Measurements from ENCODE around the gene GALNT9. TPM values are rescaled to one million over a fixed set of nuclear protein-coding genes. Genes with fewer than 3 reads are reported as not detected.
"Not testable (repeated sequence)": the region's sequence is repeated elsewhere in the genome, so short reads cannot be mapped to it uniquely, and the experiment has no call there.

GALNT9 gene
- total RNA-seq, 1 donor from 2014 or later: not detected

DNA sequence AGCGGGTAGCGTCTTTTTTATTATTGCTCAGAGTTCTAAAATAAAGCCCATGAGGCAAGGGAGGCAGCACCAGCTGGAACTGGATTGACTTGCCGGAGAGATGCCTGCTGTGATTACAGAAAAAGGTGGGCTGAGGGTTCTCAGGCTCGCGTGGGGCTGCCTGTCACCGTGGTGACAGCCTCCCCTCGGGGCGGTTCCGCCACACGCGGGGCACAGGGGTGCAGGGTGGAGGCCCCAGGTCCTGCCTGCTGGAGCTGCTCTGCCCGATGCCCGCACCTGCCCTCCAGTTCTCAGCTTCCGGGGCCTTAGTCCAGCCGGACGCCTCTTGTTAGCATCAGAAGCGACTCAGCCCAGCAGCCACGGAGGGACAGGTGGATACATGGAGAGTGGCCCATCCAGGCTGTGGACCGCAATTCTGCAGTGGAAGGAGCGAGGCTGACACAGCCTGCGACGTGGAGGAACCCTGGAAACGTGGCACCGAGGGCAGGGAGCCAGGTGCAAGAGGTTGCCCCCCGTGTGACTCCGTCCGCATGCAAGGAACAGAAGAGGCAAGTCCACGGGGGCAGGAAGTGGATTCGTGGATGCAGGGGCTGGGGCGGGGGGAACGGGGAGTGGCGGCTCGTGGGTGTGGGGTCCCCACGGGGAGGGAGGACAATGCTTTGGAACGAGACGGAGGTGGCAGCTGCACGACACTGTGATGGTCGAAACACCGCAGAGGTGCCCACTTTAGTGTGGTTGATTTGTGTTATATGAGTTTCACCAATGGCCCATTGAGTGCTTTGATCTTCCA, 79.5 kb downstream of the GALNT9 start:
- DNase-seq (ENCODE audit: low spot score): no peak
- intact Hi-C loops (cut with DNase I): no loop called here
- no peak for ATAC-seq

DNA sequence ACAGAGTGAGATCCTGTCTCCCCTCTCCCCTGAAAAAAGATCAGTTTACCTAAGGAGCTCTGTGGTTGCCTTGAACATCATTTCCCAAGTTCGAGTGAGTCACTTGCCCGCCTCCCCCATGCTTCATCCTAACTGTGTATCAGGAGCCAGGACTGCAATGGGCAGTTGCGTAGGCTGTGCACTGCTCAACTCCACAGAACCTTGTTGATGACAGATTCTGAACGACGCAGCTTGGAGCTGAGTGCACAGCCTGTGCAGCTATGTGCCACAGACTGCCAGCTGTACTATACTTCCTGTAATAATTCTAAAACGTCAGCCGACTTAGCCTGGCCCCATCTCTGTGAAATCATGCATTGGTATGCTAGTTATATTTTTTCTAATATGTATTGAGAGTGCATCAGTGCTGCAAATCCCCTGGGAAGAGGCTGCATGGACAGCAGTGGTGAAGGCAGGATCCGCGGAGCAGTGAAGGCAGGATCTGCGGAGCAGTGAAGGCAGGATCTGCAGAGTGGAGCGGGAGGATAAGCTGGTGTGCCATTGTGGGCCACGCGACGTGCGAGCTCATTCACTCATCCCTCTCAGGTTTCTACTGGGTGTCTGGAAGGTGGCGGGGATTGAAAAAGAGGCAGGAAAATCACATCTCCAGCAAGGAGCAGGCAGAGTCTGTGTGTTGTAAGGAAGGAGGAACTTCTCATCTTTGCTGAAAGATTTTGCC, 80.8 kb downstream of the GALNT9 start:
- no peak for ATAC-seq

DNA sequence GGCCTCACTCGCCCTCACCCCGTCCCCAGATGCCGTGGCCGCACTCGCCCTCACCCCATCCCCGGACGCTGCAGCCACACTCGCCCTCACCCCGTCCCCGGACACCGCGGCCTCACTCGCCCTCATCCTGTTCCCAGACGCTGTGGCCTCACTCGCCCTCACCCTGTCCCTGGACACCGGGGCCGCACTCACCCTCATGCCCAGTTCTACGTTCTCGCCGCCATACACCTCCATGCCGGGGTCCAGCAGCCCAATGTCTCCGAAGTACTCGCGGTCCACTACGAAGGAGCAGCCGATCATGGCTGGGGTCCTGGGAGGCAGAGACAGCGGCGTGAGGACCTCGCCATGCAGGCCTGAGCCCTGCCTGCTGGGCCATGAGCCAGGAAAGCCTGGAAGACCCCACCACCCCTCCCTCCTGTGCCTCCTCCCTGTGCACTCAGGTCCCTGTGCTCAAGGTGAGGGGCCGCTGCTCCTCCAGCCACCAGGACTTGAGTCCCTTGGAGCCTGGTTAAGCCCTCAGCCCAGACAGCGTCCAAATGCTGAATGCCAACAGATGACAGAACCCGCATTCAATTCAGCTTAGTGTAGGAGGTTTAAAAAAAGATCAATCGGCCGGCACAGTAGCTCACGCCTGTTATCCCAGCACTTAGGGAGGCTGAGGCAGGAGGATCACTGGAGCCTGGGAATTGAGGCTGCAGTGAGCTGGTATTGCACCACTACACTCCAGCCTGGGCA, 81.5 kb downstream of the GALNT9 start:
- DNase-seq (ENCODE audit: low spot score) (peak; percentile 55), ATAC-seq (no peak)
- intact Hi-C loops (cut with DNase I): no loop called here

More for the DNA sequence above, 80.8 kb downstream of the GALNT9 start:
- intact Hi-C loops (cut with DNase I): no loop called here
- no peak for DNase-seq (ENCODE audit: low spot score)

DNA sequence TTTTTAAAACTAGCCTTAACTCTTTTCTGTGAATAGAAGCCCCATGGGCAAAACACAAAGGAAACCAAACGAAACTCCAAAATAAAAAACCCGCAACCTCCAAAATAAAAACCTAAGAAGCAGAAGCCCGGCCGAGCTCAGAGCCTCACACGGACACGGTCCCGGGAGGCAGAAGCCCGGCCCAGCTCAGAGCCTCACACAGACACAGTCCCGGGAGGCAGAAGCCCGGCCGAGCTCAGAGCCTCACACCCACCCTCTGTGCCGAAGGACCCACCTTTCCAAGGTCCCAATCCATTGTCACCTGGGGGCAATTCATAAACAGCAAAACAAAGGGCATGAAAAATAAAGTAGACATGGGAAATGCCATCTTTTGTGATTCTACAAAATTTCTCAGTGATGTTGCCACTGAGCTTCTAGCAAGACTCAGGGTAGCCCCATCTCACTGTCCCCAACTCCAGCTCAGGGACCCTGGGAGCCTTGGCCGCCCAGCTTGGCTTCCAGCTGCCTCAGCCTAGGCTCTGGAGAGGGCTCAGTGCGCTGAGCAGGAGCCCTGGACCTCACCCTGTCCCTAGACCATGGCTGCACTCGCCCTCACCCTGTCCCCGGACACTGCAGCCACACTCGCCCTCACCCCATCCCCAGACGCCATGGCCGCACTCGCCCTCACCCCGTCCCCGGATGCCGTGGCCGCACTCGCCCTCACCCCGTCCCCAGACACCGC, 82.2 kb downstream of the GALNT9 start:
- intact Hi-C loops (cut with DNase I): no loop called here
- DNase-seq (ENCODE audit: low spot score) (no peak), ATAC-seq (no peak)

DNA sequence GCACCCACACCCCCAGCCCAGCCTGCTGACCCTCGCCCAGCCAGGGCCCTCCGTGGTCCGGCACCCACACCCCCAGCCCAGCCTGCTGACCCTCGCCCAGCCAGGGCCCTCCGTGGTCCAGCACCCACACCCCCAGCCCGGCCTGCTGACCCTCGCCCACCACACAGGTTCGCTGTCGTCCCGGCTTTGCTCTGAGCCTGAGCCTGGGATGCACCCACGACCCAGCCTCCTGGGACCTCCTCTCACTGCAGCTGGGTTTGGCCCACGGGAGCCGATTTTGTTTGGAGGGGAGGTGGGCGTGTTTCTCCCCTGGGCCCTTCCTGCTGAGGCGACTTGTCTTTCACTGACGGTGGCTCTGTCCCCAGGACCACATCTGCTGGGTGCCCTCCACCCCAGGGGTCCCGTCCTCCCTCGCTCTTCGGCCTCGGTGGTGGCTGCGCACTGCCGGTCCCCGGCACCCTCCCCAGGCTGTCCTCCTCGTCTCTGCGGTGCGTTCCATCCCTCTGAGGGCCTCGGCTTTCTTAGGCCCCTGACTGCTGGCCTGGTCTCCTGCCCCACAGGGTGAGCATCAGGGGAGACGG, 83.8 kb downstream of the GALNT9 start:
- ATAC-seq: no peak

DNA sequence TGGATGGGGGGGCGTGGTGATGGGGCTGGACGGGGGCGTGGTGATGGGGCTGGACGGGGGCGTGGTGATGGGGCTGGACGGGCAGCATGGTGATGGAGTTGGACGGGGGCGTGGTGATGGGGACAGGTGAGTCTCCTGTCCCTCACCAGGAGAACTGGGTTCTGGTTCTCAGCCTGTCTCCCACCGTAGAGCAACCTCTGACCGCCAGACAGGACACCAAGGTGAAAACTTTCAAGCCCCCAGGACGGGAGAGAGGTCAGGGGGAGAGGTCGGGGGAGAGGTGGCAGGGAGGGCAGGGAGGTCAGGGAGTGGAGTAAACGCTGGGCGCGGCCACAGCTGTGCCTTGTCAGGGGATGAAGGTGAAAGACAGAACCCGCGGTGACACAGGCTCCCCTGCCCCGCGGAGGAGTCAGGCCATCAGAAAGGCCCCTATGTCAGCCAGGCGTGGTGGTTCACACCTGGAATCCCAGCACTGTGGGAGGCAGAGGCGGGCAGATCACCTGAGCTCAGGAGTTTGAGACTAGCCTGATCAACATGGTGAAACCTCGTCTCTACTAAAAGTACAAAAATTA, 84.6 kb downstream of the GALNT9 start:
- DNase-seq (ENCODE audit: low spot score) (no peak), ATAC-seq (no peak)

More for the DNA sequence above, 83.8 kb downstream of the GALNT9 start:
- intact Hi-C loops (cut with DNase I): no loop called here
- DNase-seq (ENCODE audit: low spot score): no peak

DNA sequence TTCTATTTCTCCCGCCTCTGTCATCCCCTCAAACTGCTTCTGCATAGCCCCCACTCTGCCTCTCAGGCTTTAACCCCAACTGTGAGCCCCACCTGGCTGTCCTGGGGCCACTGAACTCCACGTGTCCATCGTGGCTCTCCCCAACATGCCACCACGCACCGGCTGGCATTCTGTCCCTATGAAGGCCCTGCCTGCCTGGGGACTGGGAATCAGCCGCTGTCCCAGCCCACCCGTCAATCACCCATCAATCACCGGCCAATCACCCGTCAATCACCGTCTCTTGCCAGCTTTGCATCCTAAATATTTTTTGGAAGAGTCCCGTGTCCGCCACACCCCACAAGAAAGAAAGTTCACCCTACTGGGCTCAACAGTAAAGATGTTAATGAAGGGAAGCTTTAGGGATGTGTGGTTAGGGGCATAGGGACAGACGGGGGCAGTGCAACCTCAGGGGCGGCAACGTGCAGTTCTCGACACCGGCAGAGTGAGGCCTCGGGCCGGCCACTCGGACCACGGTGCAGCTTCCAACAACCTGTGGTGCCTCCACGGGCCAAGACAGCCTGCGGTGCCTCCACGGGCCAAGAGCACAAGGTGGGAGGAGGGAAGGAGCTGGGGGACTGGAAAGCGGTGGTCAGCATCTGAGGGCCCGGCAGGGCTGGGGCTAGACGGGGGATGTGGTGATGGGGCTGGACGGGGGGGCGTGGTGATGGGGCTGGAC, 85.6 kb downstream of the GALNT9 start:
- DNase-seq (ENCODE audit: low spot score) (no peak), ATAC-seq (no peak)
- intact Hi-C loops (cut with DNase I): no loop called here

More for the DNA sequence above, 84.6 kb downstream of the GALNT9 start:
- intact Hi-C loops (cut with DNase I): no loop called here

DNA sequence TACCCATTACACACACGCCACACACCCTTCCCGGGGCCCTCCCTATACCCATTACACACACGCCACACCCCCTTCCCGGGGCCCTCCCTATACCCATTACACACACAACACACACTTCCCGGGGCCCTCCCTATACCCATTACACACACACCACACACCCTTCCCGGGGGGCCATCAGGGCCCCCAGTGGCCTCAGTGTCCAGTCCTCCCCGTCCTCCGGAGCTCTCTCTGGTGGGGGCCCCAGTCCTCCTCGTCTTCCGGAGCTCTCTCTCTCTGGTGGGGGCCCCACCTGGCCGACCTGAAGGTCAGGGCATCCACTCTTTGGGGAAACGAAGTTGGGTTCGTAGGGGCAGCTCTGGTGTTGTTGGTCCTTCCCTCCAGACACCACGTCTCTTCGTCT, 86.2 kb downstream of the GALNT9 start:
- DNase-seq (ENCODE audit: low spot score); ATAC-seq; intact Hi-C loops (cut with DNase I): not testable (repeated sequence)

DNA sequence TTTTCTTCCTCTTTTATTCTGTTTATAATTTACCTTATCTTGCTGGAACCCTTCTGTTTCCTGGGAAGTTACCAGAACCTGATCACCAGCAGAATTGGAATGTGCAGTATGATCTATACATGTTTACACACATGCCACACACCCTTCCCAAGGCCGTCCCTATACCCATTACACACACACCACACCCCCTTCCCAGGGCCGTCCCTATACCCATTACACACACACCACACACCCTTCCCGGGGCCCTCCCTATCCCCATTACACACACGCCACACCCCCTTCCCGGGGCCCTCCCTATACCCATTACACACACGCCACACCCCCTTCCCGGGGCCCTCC, 88.8 kb downstream of the GALNT9 start:
- intact Hi-C loops (cut with DNase I); ATAC-seq; DNase-seq (ENCODE audit: low spot score): not testable (repeated sequence)

DNA sequence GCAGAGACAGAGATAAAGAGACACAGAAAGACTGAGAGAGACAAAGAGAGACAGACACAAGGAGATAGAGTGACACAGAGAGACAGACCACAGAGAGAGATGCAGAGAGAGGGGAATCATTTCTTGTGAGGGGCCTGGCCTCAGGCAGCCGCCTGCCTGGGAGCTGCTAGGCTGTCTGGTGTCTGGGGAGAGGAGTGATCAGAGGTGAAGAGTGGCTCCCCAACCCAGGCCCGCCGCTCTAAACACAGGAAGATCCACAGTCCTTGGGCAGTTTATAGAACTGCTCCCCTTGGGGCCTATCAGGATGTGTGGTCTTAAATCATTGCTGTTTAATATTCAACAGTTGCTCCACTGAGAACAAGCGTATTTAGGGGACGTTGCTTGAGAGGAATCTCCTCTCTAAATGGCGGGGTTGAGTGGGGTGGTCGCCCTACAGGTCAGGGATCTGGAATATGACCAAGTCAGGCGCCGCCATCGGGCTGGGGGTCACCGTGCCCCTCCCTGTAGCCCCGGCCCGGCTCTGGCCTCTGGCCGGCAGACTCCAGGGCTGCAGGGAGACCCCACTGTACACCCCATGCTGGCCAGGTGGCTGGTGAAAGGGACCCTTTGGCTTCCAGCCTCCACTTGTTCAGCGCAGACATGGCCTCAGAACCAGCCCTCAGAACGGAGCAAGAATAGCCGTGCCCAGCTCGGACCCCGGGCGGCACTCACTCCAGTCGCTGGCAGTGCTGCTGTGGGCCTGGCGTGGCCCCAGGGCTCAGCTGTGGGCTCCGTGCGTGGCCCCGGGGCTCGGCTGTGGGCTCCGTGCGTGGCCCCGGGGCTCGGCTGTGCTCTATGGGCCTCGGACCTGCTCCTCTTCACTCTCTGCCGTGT, 89.4 kb downstream of the GALNT9 start:
- ATAC-seq: no peak
- intact Hi-C loops (cut with DNase I): no loop called here
- no peak for DNase-seq (ENCODE audit: low spot score)

DNA sequence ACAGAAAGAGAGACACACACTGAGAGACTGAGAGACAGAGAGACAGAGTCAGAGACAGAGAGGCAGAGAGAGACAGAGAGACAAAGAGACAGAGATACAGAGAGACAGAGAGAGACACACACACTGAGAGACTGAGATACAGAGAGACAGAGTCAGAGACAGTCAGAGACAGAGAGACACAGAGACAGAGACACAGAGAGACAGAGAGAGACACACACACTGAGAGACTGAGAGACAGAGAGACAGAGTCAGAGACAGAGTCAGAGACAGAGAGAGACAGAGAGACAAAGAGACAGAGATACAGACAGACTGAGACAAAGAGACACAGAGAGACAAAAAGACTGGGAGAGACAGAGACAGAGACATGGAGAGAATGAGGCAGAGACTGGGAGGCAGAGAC, 90.0 kb downstream of the GALNT9 start:
- DNase-seq (ENCODE audit: low spot score) (no peak), ATAC-seq (no peak)
- intact Hi-C loops (cut with DNase I): no loop called here

DNA sequence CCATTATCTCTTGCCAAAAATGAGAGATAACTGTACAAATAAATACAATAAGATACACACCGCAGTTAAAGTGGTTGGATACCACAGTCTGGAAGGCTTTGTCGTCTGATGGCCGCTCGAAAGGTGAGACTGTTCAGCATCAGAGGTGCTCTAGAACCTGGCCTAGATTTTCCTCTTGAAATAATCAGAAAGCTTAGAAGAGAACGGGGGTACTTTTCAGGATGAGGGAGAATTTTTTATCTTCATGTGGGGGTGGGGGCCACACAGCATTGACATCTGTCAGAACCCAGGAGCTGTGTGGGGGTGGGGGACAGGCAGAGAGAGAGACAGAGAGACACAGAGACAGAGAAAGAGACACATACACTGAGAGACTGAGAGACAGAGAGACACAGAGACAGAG, 90.5 kb downstream of the GALNT9 start:
- intact Hi-C loops (cut with DNase I): no loop called here
- no peak for ATAC-seq

DNA sequence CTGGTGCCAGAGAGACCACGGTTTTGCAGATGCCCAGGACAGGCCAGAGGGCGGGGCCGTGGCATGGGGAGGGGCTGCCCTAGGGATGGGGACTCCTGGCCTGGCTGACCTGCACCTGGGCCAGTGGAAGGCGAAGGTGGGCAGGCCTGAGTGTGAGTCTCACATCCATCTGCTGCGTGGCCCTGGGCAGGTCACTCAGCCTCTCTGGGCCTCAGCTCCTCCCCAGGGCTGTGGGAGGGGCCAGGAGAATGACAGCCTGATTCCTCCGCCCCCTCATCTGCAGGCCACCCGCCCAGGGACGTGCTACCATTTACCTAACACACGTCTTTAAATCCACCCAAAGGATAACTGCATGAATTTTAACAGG, 90.9 kb downstream of the GALNT9 start:
- DNase-seq (ENCODE audit: low spot score) (no peak), ATAC-seq (peak; percentile 10)
- intact Hi-C loops (cut with DNase I): no loop called here

More for the DNA sequence above, 90.5 kb downstream of the GALNT9 start:
- DNase-seq (ENCODE audit: low spot score): no peak

DNA sequence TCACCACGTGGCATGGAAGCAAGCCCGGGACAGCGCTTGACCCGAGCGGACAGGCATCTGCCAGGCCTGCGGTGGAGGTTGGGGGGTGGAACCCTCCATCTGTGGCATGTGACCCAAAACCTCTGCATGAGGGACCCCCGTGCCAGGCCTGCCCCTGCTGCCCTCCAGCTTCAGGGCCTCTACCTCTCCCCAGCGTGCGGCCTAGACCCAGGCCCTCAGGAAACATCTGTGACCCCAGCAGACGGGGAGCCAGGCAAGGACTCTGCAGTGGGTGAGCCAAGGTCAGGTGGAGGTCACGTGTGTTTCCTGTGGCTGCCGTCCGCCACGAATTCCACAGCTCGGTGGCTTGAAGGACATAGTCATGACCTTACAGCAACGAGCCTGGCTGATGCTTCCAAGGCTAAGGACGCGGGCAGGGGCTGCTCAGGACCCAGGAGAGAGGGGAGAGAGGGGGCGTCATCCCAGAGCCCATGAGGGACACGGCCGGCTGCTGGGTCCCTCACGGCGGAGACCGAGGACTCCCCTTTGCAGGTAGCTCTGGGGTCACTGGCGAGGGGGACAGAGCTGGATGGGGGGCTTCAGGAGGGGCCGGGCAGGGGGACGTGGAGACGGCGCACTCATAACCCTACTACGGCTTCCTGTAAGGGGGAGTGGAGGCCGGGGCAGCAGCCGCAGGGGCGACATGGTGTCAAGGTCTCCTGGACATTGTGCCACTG, 91.5 kb downstream of the GALNT9 start:
- no peak for ATAC-seq
- intact Hi-C loops (cut with DNase I): no loop called here
- no peak for DNase-seq (ENCODE audit: low spot score)

DNA sequence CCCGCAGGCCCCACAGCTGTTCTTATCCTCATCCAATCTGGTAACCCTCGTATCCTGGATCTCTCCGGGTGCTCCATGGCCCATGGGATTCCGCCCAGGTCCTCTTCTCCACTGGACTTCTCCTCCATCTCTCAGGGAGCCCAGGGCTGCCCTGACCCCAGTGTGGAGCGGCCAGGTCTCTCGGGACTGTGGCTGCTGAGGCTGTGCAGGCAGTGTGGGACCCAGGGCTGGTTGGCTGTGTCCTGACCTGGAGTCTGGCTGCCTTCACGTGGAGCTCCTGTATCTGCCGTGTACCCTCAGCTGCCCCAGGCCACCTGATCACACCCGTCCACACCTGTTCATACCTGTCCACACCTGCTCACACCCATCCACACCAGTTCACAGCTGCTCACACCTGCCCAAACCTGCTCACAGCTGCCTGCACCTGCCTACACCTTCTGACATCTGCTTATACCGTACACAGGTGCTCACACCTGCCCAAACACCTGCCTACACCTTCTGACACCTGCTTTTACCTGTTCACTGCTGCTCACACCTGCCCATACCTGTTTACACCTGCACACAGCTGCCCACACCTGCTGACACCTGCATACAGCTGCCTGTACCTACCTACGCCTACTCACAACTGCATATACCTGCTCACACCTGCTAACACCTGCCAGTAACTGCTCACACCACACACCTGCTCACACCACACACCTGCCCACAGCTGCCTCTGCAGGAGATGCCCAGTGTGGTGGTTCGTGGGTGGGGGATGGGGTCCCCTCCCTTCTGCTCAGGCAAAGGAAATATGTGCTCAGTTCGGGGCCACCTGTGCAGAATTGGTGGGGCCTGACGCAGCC, 92.2 kb downstream of the GALNT9 start:
- intact Hi-C loops (cut with DNase I): no loop called here
- ATAC-seq: no peak

More for the DNA sequence above, 92.2 kb downstream of the GALNT9 start:
- DNase-seq (ENCODE audit: low spot score): no peak

Measured in sciatic nerve (tissue), 2 donors.